ENCODE measurements around the gene HOXB1.

Gene HOXB1

GRCh38 chr17:48558057-48558830 lies 27.4 kb upstream of the HOXB1 start:
- H3K27ac ChIP-seq (ENCODE audit: low read depth, low read length, poor library complexity, severe bottlenecking) = no peak overlapping the region
- H3K9ac ChIP-seq (ENCODE audit: low read length) = no peak overlapping the region
- TF ChIP-seq CTCF (IDR thresholded peaks at IDR 0.05; ENCODE audit: low read length) (no peak), EZH2 (IDR thresholded peaks at IDR 0.05; ENCODE audit: borderline replicate concordance, low read length) (no peak)
- no peaks in the 10 kb centered on the region for H3K9me3 ChIP-seq (ENCODE audit: low read length)
- H3K4me3 ChIP-seq (ENCODE audit: low read depth, low read length, poor library complexity, severe bottlenecking) = no peak overlapping the region
- H3K4me2 ChIP-seq (ENCODE audit: low read length) = no peak overlapping the region
- no peaks in the 10 kb centered on the region for H3K9me2 ChIP-seq (ENCODE audit: low read depth, low read length)
- H3K79me2 ChIP-seq (ENCODE audit: insufficient read depth, low read length) = no peaks in the 10 kb centered on the region
- H2AFZ ChIP-seq (ENCODE audit: low read length) = no peak overlapping the region
- H3K27me3 ChIP-seq (ENCODE audit: insufficient read depth, low read length) = no peaks in the 10 kb centered on the region; the same call in 1 of the 2 replicates
- H4K20me1 ChIP-seq (ENCODE audit: insufficient read depth, low read length) = no peaks in the 10 kb centered on the region
- no peaks in the 10 kb centered on the region for H3K4me1 ChIP-seq (ENCODE audit: insufficient read depth, low read length, severe bottlenecking)
- H3K36me3 ChIP-seq (ENCODE audit: insufficient read depth, low read length) = no peaks in the 10 kb centered on the region
- no peaks in the 10 kb centered on the region for H3F3A ChIP-seq (ENCODE audit: insufficient read depth, low read length)

GRCh38 chr17:48556576-48557401 lies 26.0 kb upstream of the HOXB1 start:
- no peak overlapping the region for H2AFZ ChIP-seq (ENCODE audit: low read length)
- no peak overlapping the region for H3K27ac ChIP-seq (ENCODE audit: low read depth, low read length, poor library complexity, severe bottlenecking)
- no peaks in the 10 kb centered on the region for H3K4me1 ChIP-seq (ENCODE audit: insufficient read depth, low read length, severe bottlenecking)
- no peak overlapping the region for H3K4me2 ChIP-seq (ENCODE audit: low read length)
- no peaks in the 10 kb centered on the region for H3K9me3 ChIP-seq (ENCODE audit: low read length)
- no peaks in the 10 kb centered on the region for H3F3A ChIP-seq (ENCODE audit: insufficient read depth, low read length)
- H3K36me3 ChIP-seq (ENCODE audit: insufficient read depth, low read length) = no peaks in the 10 kb centered on the region
- no peak overlapping the region for H3K4me3 ChIP-seq (ENCODE audit: low read depth, low read length, poor library complexity, severe bottlenecking)
- no peak overlapping the region for H3K9ac ChIP-seq (ENCODE audit: low read length)
- no peaks in the 10 kb centered on the region for H3K9me2 ChIP-seq (ENCODE audit: low read depth, low read length)
- no peaks in the 10 kb centered on the region for H4K20me1 ChIP-seq (ENCODE audit: insufficient read depth, low read length)
- TF ChIP-seq EZH2 (IDR thresholded peaks at IDR 0.05; ENCODE audit: borderline replicate concordance, low read length) (no peak), CTCF (IDR thresholded peaks at IDR 0.05; ENCODE audit: low read length) (no peak)
- no peaks in the 10 kb centered on the region for H3K79me2 ChIP-seq (ENCODE audit: insufficient read depth, low read length)
- H3K27me3 ChIP-seq (ENCODE audit: insufficient read depth, low read length) = no peaks in the 10 kb centered on the region; the same call in 1 of the 2 replicates

DNA sequence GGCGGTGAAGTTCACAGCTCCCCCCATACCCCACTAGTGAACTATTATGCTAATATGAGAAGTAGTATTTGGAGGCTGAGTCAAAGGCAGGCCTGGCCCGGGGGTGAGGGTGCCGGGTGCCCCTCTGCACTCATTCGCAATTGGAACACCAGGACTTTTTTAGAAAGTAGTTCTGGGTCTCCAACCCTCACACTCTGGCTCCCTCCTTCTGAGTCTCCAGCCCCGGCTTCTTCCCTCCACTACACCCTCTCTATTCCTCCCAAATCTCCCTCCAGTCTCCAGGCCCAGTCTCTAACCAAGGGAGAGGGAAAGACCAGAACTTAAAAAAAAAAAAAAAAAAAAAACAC lies 25.4 kb upstream of the HOXB1 start:
- Histone ChIP-seq H3K9ac (ENCODE audit: low read length) (no peak overlapping the region), H3K9me3 (ENCODE audit: low read length) (no peaks in the 10 kb centered on the region), H3K79me2 (ENCODE audit: insufficient read depth, low read length) (no peaks in the 10 kb centered on the region), H3K9me2 (ENCODE audit: low read depth, low read length) (no peaks in the 10 kb centered on the region), H3K4me2 (ENCODE audit: low read length) (no peak overlapping the region), H3K27me3 (ENCODE audit: insufficient read depth, low read length) (no peaks in the 10 kb centered on the region; the same call in 1 of the 2 replicates), H4K20me1 (ENCODE audit: insufficient read depth, low read length) (no peaks in the 10 kb centered on the region), H3K27ac (ENCODE audit: low read depth, low read length, poor library complexity, severe bottlenecking) (no peak overlapping the region), H3K4me3 (ENCODE audit: low read depth, low read length, poor library complexity, severe bottlenecking) (no peak overlapping the region), H3K36me3 (ENCODE audit: insufficient read depth, low read length) (no peaks in the 10 kb centered on the region), H3F3A (ENCODE audit: insufficient read depth, low read length) (no peaks in the 10 kb centered on the region), H2AFZ (ENCODE audit: low read length) (no peak overlapping the region), H3K4me1 (ENCODE audit: insufficient read depth, low read length, severe bottlenecking) (no peaks in the 10 kb centered on the region)
- TF ChIP-seq CTCF (IDR thresholded peaks at IDR 0.05; ENCODE audit: low read length) = no peak
- TF ChIP-seq EZH2 (IDR thresholded peaks at IDR 0.05; ENCODE audit: borderline replicate concordance, low read length) = no peak
